Transverse colon (tissue), 3 donors: Measurements from ENCODE around the gene UGT3A2.

Experiments
- CTCF ChIP-seq, 5 experiments: fragments of 200-600 bp in 3 of 5; fragments of 450-650 bp in 2 of 5; sonication (generic) in 3 of 5; IDR thresholded peaks; 1 replicate in 2 of 5; 2 replicates in 3 of 5; pipeline ENCODE4 v1.5.1; 2016 to 2017; ENCODE audit warnings: antibody characterized with exemption in 5 of 5, inconsistent platforms in 3 of 5, mild to moderate bottlenecking in 2 of 5, moderate library complexity in 1 of 5
- EP300 ChIP-seq: sonication (generic); formaldehyde crosslinking; IDR thresholded peaks from one replicate; pipeline ENCODE4 v1.6.1; 2017; ENCODE audit warnings: antibody characterized with exemption, low read depth
- POLR2A ChIP-seq: fragments of 450-650 bp; IDR thresholded peaks from one replicate; pipeline ENCODE4 v1.6.1; 2016; ENCODE audit warnings: antibody characterized with exemption, mild to moderate bottlenecking, moderate library complexity

- TF ChIP-seq CTCF (IDR thresholded peaks at IDR 0.05) (no peak), POLR2A (no peak), EP300 (no peak)
Measured at GRCh38 chr5:36031223-36031622, 35.5 kb downstream of the UGT3A2 start.
